GM21786 (cell line): ENCODE measurements around the gene CARM1.
"Not testable (repeated sequence)": the region's sequence is repeated elsewhere in the genome, so short reads cannot be mapped to it uniquely, and the experiment has no call there.

Experiments
- ATAC-seq: cut with Tn5 transposase; IDR thresholded peaks from one replicate; pipeline ENCODE4 v1.9.1; 2021; ENCODE audit not compliant: unreplicated experiment

CARM1 gene

DNA sequence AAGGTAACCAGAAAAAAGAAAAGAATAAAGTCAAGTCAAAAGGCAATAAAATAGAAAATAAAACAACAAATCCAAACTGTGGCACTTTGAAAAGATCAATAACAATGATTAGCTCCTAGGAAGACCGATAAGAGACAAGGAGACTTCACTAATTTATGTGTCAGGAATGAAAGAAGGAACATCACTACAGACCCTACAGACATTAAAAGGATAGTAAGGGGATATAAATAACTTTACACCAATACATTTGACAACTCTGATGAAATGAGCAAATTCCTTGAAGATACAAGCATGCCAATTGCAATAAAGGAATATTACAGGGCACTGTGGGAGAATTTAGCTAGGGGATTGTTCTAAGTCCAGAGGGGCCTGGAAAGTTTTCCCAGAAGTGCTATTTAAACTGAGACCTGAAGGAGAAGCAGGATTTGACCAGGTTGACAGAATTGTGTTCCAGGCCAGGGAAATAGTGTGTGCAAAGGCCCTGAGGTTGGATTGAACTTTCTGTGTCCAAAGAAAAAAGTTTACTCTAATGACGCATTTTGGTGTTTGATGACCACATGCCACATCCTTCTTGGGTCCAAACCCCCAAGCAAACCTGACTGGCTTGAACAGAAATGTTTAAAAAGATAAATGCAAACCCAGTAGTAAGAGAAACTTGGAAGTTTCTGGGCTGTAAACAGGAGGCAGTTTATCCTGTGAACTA lies 24.7 kb upstream of the CARM1 start:
- no peak for ATAC-seq

DNA sequence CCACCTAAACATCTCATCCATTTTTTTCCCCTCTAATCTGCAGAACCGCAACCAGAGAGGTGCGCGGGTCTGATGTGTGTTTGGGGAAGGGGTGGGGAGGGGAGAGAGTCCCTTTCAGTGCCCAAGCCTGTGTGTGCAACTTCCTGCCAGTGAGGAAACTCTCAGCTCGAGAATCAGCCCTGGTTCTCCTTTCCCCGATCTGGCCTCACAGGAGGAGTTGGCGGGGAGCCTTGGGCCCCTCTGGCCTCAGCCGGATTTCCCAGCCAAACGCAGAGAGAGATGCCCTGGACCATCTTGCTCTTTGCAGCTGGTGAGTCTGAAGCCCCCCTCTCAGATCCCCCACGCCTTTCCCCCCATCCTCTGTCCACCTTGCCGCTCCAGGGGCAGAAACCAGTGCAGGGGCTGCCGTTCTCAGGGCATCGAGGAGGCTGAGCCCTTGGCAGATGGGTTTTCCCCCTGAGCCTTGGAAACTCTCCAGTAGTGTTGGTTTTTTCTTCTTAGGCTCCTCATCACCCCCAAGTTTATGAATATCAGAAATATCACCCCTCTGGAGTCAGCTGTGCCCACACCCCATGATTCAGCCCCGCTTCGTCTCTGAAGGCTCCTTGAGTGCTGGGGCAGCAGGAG lies 23.0 kb upstream of the CARM1 start, which contains the start of gene C19orf38:
C19orf38 (plus strand) TSS at position 186 of the 627 bp plus-strand sequence; CDS start at position 280, 94 bp downstream.
- ATAC-seq: no peak

DNA sequence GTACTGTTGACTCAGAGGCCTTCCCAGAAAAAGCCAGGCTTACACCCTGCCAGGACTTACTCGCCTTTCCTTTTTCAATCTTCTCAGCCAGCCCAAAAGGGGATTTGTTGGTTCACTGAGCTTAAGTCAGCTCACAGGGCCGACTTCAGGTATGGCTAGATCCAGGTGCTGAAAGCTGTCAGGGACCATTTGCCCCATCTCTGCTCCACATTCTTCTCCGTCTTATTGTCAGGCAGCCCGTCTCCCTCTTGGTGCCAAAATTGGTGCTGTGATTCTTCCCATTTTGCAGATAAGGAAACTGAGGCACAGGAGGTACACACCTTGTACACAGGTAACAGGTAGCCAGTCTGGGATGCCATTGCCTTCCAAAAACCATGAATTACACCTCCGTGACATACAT lies 20.7 kb upstream of the CARM1 start:
- no peak for ATAC-seq

DNA sequence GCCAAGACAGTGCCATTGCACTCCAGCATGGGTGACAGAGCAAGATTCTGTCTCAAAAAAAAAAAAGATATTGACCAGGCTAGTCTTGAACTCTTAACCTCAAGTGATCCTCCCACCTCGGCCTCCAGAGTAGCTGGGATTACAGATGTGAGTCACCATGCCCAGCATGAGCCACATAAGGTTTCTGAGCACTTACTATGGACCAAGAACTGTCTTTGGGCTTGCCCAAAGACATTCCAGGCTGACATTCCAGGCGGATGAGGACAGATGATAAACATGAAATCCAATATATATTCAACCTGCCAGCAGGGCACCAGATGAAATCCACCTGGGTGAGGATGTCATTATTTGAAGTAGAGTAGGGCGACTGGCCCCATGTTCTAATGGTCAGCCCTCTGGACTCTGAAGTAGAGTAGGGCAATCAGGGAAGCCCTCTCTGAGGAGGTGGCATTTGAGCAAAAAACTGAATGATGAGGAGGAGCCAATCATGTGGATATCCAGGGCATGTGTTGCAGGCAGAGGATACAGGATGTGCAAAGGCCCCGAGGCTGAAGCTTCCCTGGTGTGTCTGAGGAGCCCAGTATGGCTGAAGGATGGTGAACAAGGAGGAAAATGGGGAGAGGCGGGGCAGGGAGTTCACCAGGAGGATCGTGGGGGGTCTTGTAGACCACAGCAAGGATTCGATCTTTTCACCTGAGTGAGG lies 19.1 kb upstream of the CARM1 start:
- ATAC-seq: no peak

DNA sequence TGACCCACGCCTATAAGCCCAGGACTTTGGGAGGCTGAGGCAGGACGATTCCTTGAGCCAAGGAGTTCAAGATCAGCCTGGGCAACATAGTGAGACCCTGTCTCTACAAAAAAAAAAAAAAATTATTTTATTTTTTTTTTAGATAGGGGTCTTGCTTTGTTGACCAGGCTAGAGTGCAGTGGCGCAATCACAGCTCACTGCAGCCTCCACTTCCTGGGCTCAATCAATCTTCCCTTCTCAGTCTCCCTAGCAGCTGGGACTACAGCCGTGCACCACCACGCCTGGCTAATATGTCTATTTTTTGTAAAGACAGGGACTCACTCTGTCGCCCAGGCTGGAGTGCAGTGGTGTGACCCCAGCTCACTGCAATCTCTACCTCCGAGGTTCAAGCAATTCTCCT lies 18.4 kb upstream of the CARM1 start:
- ATAC-seq: no peak

DNA sequence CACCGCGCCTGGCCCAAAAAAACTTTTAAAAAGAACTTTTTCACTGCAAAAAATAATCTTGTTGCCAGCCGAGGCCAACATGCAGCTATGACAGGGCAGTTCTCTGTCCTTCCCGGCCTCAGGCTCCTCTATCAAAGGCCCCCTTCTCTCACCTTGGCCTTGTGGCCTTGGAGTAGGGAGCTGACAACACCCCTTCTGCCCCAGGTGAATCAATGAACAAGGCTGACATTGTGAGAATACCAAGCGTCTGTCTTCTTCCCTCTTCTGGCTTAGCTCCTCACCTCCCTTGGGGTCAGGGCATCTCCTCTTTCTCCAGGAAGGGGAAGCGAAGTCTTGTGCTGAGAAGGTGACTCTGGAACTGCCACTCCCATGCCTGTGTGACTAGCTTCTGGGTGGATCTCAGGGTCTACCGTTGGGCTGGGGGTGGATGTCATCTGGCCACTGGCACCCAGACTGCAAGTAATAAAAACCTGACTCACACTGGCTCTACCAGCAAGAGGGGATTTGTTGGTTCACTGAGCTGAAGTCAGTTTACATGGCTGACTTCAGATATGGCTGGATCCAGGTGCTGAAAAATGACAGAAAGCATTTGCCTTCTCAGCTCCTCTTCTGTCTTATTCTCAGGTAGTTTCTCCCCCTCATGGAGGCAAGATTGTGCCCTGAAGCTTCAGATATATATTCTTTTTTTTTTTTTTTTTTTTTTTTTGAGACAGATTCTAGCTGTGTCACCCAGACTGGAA lies 16.8 kb upstream of the CARM1 start:
- ATAC-seq: no peak

DNA sequence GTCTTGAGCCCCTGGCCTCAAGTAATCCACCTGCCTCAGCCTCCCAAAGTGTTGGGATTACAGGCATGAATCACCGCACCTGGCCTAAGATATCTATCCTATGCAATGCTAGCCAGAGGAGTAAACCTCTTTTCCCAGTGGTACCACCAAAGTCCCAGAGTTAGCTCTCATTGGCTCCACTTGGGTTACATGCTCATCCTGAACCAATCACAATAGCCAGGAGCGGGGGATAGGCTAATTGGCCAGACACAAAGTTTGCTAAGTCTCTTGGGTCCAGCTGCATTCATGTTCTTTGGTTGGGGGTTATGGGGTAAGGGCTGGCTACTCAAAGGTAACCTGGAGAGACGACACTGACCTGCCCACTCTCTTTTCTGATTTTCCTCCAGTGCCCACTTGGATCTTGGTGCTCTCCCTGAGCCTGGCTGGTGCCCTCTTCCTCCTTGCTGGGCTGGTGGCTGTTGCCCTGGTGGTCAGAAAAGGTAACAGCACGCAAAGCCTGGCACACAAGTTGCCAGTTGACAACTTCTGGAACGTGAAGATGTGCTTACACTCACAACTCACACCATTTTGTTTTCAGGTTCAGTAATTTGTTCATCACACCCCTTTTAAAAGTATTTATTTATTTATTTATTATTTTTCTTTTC lies 15.4 kb upstream of the CARM1 start:
- no peak for ATAC-seq

DNA sequence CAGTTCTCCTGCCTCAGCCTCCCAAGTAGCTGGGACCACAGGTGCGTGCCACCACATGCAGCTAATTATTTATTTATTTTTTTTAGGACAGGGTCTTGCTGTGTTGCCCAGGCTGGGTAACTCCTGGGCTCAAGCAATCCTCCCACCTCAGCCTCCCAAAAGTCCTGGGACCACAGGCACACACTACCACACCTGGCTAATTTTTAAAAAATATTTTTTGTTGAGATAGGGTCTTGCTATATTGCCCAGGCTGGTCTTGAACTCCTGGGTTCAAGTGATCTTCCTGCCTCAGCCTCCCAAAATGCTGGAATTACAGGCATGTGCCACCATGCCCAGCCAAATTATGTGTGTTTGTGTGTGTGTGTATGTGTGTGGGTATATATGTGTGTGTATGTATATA lies 14.5 kb upstream of the CARM1 start:
- ATAC-seq: not testable (repeated sequence)

DNA sequence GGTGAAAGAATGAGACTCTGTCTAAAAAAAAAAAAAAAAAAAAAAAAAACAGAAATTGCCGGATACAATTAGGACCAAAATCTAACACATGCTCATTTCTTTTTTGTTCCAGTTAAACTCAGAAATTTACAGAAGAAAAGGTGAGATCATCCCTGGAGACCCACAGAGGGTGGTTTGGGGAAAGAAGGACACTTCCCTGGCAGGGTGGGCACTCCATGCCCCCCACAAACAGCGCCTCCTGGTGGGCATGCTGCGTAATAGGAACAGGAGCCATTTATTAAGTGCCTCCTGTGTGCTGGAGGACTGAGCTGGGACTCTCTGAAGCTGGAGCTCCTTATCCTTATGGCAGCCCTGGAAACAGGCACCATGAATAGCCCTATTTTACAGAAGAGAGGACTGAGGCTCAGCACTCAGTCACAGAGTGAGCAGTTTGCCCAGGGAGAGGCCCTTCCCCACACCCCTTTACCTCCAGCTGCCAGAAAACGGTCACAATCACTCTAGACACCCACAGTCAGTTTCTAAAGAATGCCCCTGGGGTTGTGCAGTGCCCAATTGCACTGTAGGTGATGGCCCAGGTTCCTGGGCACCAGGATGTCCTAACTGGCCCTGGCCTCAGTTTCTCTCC lies 13.0 kb upstream of the CARM1 start:
- ATAC-seq: no peak

DNA sequence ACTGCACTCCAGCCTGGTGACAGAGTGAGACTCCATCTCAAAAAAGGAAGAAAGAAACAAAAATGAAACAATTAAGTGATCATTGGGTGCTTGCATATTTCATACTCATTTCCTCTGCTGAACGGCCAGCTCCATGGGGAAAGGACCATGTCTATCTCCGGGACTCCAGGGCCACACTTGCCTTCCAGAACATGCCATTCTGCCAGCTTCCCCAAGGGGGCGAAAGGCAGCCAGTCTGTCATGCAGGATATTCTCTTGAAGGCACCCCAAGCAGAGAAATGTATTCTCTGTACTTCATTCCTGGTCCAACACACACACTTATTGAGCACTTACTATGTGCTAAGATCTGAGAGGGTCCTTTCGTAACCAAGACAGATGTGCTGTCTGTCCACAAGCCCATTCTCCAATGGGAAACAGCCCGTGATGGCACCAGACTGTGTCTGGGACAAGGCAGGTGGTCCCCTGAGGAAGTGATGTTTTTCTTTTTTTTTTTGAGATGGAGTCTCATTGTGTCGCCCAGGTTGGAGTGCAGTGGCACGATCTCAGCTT lies 10.2 kb upstream of the CARM1 start:
- ATAC-seq: no peak

DNA sequence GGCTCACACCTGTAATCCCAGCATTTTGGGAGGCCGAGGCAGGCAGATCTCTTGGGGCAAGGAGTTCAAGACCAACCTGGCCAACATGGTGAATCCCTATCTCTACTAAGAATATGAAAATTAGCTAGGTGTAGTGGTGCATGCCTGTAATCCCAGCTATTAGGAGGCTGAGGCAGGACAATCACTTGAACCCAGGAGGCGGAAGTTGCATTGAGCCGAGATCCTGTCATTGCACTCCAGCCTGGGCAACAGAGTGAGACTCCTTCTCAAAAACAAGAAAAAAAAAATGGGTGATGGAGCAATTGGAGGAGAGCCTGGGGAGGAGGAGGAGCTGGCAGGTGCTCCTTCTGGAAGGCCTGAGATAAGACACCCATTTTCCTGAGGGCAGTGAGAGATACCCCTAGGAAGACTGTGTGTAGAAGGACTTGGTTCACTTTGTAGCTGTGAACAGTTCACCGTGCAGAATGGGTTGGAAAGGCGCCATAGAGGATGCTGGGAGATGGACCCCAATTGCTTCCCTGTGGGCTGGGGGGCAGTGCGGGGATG lies 8.7 kb upstream of the CARM1 start:
- no peak for ATAC-seq

DNA sequence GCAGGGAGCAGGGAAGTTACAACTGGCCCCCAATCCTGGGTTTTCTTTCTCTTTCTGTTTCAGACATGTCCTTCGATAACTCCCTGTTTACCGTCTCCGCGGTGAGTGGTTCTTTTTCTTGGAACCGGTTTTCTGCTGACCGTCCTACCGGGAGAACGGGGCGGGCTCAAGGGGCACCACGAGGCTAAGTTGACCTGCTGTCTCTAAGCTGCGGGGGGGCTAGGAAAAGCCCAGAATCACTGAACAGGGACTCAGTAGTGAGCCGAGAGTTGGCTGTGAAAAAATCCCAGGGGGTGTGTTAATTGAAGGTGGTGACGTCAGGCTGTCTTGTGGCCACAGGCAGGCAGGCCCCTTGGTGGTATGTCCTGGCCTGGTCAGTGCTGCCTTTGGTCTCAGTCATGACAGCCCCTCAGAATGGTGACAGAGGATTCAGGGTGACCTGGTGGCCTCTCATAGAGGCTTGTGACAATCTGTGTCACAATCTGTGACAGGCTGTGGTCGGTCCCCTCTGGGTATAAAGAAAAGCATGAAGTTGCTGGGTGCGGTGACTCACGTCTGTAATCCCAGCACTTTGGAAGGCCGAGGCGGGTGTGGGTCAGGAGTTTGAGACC lies 8.1 kb upstream of the CARM1 start:
- no peak for ATAC-seq

DNA sequence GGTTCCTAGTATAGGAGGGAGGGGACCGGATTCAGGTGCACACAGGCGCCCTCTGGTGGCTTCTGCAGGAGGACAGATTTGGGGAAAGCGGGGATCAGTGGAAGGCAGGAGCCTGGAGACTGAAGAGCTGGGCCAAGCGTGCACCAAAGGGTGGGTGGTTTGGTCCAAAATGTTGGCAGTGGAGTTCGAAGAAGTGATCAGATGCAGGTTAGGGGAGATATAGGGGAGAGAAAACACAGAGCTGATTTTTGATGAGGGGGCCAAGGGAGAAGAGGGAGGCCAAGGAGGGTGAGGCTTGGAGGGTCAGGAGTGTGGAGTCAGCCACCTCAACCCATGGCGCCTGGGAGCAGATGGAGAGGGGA lies 6.8 kb upstream of the CARM1 start:
- ATAC-seq: no peak

DNA sequence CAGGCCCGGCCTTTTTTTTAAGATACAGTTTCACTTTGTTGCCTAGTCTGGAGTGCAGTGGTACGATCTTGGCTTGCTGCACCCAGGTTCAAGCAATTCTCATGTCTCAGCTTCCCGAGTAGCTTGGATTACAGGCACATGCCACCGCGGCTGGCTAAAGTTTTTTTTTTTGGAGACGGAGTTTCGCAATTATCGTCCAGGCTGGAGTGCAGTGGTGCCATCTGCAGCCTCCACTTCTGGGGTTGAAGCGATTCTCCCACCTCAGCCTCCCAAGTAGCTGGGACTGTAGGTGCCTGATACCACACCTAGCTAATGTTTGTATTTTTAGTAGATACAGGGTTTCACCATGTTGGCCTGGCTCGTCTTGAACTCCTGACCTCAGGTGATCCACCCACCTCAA lies 4.9 kb upstream of the CARM1 start:
- no peak for ATAC-seq

DNA sequence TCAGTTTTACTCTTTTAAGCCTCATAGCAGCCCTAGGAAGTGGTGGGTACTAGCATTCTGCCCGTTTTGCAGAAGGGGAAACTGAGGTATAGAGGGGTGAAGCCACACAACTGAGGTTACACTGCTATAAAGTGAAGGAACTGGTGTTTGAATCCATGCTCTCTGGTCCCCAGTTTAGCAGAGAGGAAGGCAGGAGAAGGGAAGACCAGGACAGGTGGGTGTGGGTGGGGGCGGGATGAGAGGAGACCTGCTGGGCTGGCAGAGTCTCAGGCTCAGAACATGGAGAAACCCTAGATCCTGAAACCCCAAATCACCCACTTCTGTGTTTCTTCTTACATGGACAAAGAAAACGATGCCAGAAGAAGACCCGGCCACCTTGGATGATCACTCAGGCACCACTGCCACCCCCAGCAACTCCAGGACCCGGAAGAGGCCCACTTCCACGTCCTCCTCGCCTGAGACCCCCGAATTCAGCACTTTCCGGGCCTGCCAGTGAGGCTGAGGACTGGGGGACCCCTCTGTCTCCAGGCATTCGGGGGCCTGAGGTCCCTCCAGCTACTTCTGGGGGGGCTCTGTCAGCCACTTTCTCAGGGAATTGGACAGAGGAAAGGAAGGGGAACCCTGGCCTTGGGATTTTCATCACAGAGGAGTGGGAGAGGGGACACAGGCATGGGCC lies 2.3 kb upstream of the CARM1 start:
- ATAC-seq: no peak

DNA sequence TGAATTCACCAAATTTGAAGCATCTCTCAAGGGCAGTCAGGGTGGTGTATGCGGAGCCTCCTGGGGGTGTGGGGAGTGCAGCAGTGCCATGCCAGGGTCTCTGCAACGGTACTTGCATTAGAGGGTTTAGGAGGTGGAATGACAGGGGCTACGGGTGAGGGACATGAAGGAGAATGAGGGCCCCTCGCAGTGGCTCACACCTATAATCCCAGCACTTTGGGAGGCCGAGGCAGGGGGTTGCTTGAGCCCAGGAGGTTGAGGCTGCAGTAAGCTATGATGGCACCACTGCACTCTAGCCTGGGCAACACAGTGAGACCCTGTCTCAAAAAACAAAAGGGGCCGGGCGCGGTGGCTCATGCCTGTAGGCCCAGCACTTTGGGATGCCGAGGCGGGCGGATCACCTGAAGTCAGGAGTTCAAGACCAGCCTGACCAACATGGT lies 1.5 kb upstream of the CARM1 start:
- not testable (repeated sequence) for ATAC-seq

DNA sequence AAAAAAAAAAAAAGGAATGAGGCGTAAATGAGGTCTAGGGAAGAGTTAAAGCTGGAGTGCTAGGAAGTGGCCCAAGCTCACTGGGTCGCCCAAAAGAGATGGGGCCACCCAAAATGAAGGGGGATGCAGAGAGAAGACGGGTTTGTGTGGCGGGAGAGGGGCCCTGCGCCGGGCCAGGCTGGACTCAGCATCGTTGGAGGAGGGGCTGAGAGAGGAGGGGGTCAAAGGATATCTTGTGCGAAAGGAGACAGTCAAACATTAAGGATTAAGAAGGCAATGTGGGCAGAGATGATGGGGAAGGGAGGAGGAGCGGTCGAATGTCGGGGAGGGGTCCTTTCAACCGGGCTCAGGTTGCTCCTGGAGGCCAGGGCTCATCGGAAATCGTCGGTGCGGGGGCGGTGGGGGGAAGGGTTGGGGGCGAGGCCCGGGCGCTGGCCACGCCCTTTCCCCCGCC lies 825 bp upstream of the CARM1 start:
- no peak for ATAC-seq

DNA sequence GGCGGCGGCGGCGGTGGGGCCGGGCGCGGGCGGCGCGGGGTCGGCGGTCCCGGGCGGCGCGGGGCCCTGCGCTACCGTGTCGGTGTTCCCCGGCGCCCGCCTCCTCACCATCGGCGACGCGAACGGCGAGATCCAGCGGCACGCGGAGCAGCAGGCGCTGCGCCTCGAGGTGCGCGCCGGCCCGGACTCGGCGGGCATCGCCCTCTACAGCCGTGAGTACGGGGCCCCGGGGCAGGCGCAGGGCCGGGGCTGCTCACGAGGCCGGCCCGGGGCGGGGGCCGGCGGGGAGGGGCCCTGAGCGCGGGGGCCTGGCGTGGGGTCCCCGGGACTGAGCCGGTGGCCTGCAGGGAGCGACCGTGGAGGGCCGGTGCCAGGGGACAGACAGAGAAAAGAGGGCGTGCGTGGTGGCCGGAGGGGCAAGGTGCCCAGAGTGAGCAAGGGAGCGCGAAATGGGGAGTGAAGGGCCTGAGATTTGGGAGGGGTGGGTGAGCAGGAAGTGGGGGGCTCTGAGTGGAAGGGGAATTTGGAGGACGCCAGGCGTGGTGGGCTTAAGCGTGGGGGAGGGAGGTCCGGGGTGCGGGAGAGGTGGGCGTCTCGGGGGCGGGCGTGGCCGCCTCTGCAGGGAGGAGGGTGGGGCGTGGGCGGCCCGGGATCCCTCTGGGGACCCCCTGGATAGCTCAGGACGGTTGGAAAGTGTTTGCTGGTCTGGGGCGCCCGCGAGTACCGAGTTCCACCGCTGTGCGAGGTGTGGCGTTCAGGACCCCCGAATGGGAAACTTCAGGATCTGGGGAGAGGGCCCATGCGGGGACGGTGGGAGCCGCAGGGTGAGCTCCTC lies 575 bp downstream of the CARM1 start:
- ATAC-seq: no peak
